Thymus (tissue), 11 donors: Measurements from ENCODE around the gene CLIC4. TPM values are rescaled to one million over a fixed set of nuclear protein-coding genes. Genes with fewer than 3 reads are reported as not detected.

Experiments
- DNase-seq, 9 donors: peaks; one replicate each; pipeline ENCODE4 v3.0.0-alpha.2; 2013; ENCODE audit warnings: low spot score in 9 of 9, low read depth in 6 of 9, missing footprints in 1 of 9
- H3K27ac ChIP-seq, 2 donors: one replicate each; pipeline ENCODE4 v1.5.1; 2013; ENCODE audit warnings: control low read depth in 1 of 2, low read depth in 1 of 2, low read length in 1 of 2, mild to moderate bottlenecking in 1 of 2, moderate library complexity in 1 of 2
- H3K27me3 ChIP-seq, 2 donors: one replicate each; pipeline ENCODE4 v1.5.1; 2013; ENCODE audit warnings: low read length in 1 of 2; ENCODE audit not compliant: control insufficient read depth in 2 of 2, insufficient read depth in 1 of 2
- H3K36me3 ChIP-seq, 2 donors: one replicate each; pipeline ENCODE4 v1.5.1; 2013; ENCODE audit warnings: low read length in 1 of 2, mild to moderate bottlenecking in 1 of 2, moderate library complexity in 1 of 2; ENCODE audit not compliant: control insufficient read depth in 2 of 2, insufficient read depth in 2 of 2
- H3K4me1 ChIP-seq, 2 donors: one replicate each; pipeline ENCODE4 v1.5.1; 2013; ENCODE audit warnings: low read length in 2 of 2; ENCODE audit not compliant: control insufficient read depth in 2 of 2, insufficient read depth in 2 of 2
- H3K4me3 ChIP-seq, 2 donors: one replicate each; pipeline ENCODE4 v1.5.1; 2013; ENCODE audit warnings: low read length in 2 of 2, control low read depth in 1 of 2, mild to moderate bottlenecking in 1 of 2
- H3K9me3 ChIP-seq, 2 donors: one replicate each; pipeline ENCODE4 v1.5.1; 2013; ENCODE audit warnings: low read length in 1 of 2, mild to moderate bottlenecking in 1 of 2; ENCODE audit not compliant: control insufficient read depth in 2 of 2, insufficient read depth in 1 of 2
- WGBS: extraction: QIAGEN DNeasy Blood & Tissue Kit; methylation state at CpG from one replicate; pipeline ENCODE4 v1.1.7; 2013; 5-methylcytosine and 5-hydroxymethylcytosine counted together
- polyA plus RNA-seq: library from polyadenylated mRNA; stranded (reverse); fragments of 200-250 nt; gene quantifications from one replicate; pipeline ENCODE4 v1.2.3, GENCODE V29; 2013
- total RNA-seq: library from RNA; stranded (reverse); fragments of 120-200 nt; gene quantifications from one replicate; pipeline ENCODE4 v1.2.4, GENCODE V29; 2013
- donor health status: healthy.

The CLIC4 gene
- total and polyA plus RNA-seq, 2 donors, result 29.9 to 96.5 TPM

DNA sequence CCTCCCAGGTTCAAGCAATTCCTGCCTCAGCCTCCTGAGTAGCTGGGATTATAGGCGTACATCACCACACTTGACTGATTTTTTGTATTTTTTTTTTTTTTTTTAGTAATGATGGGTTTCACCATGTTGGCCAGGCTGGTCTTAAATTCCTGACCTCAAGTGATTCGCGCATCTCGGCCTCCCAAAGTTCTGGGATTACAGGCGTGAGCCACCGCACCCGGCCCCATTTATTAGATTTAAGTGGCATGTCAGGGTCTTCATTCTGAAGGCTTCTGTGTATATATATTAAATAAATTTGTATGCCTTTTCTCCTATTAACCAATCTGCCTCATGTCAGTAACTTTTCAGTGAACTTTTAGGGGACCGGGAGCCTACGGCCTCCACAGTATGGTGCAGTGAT, 6.0 kb upstream of the CLIC4 start:
- DNase-seq, result no peak

DNA sequence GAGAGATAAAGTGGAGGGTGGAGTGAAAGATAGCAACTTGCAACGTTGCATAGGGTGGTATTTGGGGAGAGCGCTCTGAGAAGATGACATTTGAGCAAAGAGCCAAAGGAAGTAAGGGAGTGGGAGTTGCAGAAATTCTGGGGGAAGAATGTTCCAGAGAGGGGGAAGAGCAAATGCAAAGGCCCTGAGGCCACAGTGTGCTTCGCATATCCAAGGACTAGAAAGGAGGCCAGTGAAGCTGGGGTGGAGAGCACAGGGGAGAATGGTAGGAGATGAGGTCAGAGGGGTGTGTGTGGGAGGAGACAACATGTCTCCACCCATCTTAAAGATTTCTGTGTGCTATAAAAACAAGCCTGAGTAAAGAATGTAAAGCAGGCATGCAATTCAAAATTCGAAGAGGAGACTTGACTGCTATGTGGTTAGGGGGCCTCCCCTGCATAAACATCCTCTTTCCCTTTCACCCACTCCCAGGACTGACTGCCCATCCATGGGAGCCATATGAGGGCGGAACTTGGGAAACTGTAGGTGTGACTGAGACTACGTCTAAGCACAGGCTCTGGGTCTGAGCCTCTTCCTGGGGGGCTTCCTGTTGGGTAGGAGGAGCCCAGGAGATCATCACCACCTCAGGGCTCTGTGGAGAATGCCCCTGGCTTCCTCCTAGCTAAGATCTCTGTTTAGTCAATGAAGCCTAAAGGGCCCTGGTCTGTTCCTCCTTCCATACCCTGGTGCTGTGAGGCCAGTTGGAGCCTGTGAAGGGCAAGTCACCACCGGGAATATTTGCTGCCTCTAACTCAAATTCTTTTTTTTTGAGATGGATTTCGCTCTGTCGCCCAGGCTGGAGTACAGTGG, 2.9 kb upstream of the CLIC4 start:
- H3K27me3 ChIP-seq, result peaks cover 0 to 2% of the 10 kb centered on the region in 2 donors
- no peaks in the 10 kb centered on the region for H3K36me3 ChIP-seq
- H3K4me1 ChIP-seq, result peaks cover 0 to 30% of the 10 kb centered on the region in 2 donors
- peak in 2 of 9 donors; percentile 32 to 62 for DNase-seq
- H3K27ac ChIP-seq, result peak overlapping the region in 1 of 2 donors; percentile 70
- no peaks in the 10 kb centered on the region for H3K9me3 ChIP-seq
- 69% methylated on average over 9 of the region's 9 CpGs for WGBS
- no peak overlapping the region for H3K4me3 ChIP-seq

More for the DNA sequence above, 6.0 kb upstream of the CLIC4 start:
- H3K36me3 ChIP-seq, result no peaks in the 10 kb centered on the region
- 98% methylated on average over 9 of the region's 9 CpGs for WGBS
- peaks cover 0 to 30% of the 10 kb centered on the region in 2 donors for H3K4me1 ChIP-seq
- no peak overlapping the region for H3K4me3 ChIP-seq
- H3K27ac ChIP-seq, result no peak overlapping the region
- H3K27me3 ChIP-seq, result no peaks in the 10 kb centered on the region
- H3K9me3 ChIP-seq, result no peaks in the 10 kb centered on the region

DNA sequence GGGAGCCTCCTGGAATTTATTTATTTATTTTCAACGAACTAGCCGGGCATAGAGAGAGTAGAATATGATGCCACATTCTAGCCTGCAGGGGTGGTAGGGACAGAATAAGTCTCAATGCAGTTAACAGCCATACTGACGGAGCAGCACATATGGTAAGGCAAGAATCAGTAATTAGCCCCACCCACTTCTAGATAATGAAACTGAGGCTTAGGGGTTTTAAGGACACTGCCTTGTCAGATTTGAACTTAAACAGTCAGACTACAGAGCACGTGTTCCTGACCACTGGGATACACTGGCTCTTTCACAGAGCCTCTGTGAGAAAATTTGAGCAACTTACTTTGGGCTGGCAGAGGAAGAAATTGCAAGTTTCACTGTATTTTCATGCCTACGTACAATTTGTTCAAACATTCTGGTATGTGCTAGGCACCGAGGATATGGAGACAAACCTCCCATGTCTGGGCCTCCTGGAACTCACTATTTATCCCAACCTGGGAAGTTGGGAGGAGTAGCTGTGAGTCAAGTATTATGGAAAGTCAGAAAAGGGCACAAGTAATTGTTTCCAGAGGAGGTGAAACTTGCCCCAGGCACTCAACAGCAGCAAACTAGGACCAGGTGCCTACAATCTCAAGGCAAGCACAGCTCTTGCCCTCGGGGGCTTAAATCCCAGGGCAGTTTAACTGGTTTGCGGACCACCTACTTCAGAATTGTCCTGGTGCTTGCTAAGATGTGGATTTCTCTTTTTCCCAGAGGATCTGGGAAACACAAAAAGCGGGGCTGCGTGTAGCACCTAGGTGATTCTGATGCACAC, 1.6 kb upstream of the CLIC4 start:
- Histone ChIP-seq H3K27me3 (peaks cover 0 to 2% of the 10 kb centered on the region in 2 donors), H3K36me3 (no peaks in the 10 kb centered on the region), H3K9me3 (no peaks in the 10 kb centered on the region), H3K4me3 (no peak overlapping the region), H3K27ac (peak overlapping the region in 1 of 2 donors; percentile 41), H3K4me1 (peaks cover 0 to 32% of the 10 kb centered on the region in 2 donors)
- no peak for DNase-seq
- 95% methylated on average over 10 of the region's 10 CpGs for WGBS

DNA sequence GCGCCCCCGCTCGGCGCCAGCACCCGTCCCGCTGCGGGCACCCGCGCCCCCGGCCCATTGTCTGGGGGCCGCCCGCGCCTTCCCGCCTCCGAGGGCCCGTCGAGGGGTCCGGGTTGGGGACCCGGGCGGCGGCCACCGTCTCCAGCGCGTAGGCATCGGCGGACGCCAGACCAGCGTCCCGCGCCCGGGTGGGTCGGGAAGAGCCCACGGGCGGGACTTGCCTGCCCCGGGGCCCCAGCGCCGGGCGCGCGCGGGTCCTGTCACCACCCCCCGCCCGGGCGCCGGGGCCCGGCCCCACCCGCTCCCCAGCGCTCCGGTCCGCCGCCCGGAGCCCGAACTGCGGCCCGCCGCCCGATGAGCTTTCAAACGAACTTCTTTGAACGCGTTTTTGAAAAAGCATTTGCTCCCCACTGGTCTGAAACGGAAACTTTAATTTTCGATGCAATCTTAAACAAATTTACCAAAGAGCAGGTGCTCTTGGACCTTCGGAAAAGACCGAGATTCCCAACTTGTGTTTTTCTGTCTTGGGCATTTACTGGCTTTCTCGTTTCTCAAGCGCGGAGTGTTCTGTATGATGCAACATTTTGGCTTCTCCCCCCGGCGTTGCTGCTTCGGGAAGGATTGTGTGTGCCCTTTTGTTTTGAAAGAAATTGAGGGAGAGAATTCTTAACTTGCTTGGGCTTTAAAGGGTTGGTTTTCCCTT, 615 bp downstream of the CLIC4 start:
- H3K27me3 ChIP-seq, result peaks cover 0 to 2% of the 10 kb centered on the region in 2 donors
- H3K36me3 ChIP-seq, result no peaks in the 10 kb centered on the region
- peaks cover 0 to 33% of the 10 kb centered on the region in 2 donors for H3K4me1 ChIP-seq
- DNase-seq, result peak in 1 of 9 donors; percentile 62
- H3K4me3 ChIP-seq, result peak overlapping the region; percentile 66 to 68
- WGBS, result under 1% methylated on average over 70 of the region's 70 CpGs
- no peaks in the 10 kb centered on the region for H3K9me3 ChIP-seq
- peak overlapping the region; percentile 58 to 63 for H3K27ac ChIP-seq

DNA sequence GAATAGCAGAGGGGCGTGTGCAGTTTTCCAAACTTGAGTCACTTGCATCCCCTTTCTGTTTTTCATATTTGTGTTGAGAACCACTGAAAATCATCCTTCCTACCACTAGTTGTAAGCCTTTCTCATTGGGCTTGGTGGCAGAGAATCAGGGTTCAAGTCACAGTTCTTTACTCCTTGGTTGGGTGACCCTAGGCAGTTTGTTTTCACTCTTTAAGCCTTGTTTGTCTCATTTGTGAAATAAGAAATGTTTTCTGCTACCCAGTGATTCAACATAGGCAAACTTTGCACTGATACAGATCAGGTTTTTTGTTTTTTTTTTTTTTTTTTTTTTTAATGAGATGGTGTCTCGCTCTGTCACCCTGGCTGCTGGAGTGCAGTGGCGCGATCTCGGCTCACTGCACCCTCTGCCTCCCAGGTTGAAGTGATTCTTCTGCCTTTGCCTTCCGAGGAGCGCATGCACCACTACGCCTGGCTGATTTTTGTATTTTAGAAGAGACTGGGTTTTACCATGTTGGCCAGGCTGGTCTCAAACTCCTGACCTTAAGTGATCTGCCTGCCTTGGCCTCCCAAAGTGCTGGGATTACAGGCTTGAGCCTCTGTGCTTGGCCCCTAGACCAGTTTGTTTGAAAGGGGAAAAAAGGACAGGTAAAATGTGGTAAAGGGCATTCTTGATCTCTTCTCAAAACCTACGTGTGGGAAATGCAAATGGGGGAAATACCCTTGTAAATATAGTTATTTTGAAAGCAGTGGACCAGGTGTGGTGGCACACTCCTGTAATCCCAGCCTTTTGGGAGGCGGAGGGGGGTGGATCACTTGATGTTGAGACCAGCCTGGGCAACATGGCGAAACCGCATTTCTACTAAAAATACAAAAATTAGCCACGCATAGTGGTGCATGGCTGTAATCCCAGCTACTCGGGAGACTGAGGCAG, 3.2 kb downstream of the CLIC4 start:
- Histone ChIP-seq H3K27ac (no peak overlapping the region), H3K27me3 (peaks cover 0 to 2% of the 10 kb centered on the region in 2 donors), H3K4me3 (no peak overlapping the region), H3K4me1 (peaks cover 0 to 17% of the 10 kb centered on the region in 2 donors), H3K36me3 (no peaks in the 10 kb centered on the region), H3K9me3 (no peaks in the 10 kb centered on the region)
- no peak for DNase-seq
- 94% methylated on average over 14 of the region's 14 CpGs for WGBS

DNA sequence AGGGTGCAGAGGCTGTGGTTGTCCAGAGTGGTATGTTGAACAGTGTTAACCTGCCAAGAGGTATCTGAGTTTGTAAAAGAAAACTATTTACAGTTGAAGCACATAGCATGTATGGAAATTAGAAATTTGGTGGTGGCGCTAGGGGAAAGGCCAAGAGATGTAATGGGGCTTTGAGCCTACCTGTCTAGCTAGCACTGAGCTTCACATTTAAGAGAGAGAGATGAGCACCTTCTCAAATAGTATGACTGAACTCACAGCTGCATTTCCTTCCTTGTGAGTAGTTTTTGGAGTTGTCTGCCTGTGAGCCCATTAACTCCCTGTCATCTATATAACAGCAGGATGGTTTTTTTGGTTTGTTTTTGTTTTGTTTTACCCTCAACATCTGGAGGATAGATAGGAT, 4.0 kb downstream of the CLIC4 start:
- no peak overlapping the region for H3K4me3 ChIP-seq

DNA sequence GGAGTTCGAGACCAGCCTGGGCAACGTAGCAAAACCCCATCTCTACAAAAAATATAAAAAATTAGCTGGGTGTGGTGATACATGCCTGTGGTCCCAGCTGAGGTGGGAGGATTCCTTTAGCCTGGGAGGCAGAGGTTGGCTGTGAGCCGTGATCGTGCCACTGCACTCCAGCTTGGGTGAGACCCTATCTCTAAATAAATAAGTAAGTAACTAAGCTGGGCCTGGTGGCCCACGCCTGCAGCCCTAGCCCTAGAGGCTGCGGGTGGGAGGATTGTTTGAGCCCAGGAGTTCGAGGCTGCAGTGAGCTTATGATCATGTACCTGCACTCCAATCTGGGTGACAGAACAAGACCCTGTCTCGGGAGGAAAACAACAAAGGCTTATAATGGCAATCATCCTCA, 4.6 kb downstream of the CLIC4 start:
- no peaks in the 10 kb centered on the region for H3K9me3 ChIP-seq
- peaks cover 0 to 6% of the 10 kb centered on the region in 2 donors for H3K4me1 ChIP-seq
- 98% methylated on average over 8 of the region's 8 CpGs for WGBS
- peaks cover 0 to 2% of the 10 kb centered on the region in 2 donors for H3K27me3 ChIP-seq
- H3K27ac ChIP-seq, result no peak overlapping the region
- DNase-seq, result no peak
- no peak overlapping the region for H3K4me3 ChIP-seq
- no peaks in the 10 kb centered on the region for H3K36me3 ChIP-seq

More for the DNA sequence above, 4.0 kb downstream of the CLIC4 start:
- H3K9me3 ChIP-seq, result no peaks in the 10 kb centered on the region
- H3K27me3 ChIP-seq, result peaks cover 0 to 2% of the 10 kb centered on the region in 2 donors
- H3K4me1 ChIP-seq, result peaks cover 0 to 9% of the 10 kb centered on the region in 2 donors
- DNase-seq, result no peak
- no peaks in the 10 kb centered on the region for H3K36me3 ChIP-seq
- no peak overlapping the region for H3K27ac ChIP-seq
- WGBS, result 100% methylated on average over 1 of the region's 1 CpG

DNA sequence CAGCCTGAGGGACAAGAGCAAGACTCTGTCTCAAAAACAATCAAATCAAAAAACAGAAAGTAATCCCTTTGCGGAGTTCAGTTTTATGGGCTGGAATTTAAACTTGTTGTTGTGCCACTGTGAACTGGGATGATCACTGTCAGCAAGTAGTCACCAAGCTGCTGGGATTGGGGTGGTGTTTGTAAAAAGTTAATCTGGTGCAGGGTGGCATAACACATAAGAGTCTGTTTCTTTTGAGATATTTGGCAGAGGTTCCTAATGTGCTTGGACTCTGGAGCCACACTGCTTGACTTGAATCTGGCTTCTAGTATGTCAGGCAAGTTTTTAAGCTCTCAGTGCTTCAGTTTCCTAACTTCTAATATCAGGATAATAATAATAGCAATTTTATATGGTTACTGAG, 6.6 kb downstream of the CLIC4 start:
- Histone ChIP-seq H3K27ac (no peak overlapping the region), H3K9me3 (no peaks in the 10 kb centered on the region), H3K4me1 (peaks cover 0 to 4% of the 10 kb centered on the region in 2 donors), H3K36me3 (no peaks in the 10 kb centered on the region), H3K27me3 (no peaks in the 10 kb centered on the region), H3K4me3 (no peak overlapping the region)
- DNase-seq, result no peak
- 97% methylated on average over 1 of the region's 1 CpG for WGBS
